ENCODE results near the gene ST3GAL3.

Gene ST3GAL3

GRCh38 chr1:43954036-43954435, 246.7 kb downstream of the ST3GAL3 start:
- DNase-seq (ENCODE audit: low read depth) = no peak
- no peak overlapping the region for H3K4me3 ChIP-seq (ENCODE audit: low read depth, low read length)
- TF ChIP-seq CTCF (IDR thresholded peaks at IDR 0.05; ENCODE audit: insufficient read depth, low read depth, low read length, missing control alignments) = no peak

GRCh38 chr1:43956234-43956633, 248.9 kb downstream of the ST3GAL3 start:
- H3K4me3 ChIP-seq (ENCODE audit: low read depth, low read length) = no peak overlapping the region
- DNase-seq (ENCODE audit: low read depth) = no peak
- no peak for TF ChIP-seq CTCF (IDR thresholded peaks at IDR 0.05; ENCODE audit: insufficient read depth, low read depth, low read length, missing control alignments)

GRCh38 chr1:43957407-43958040, 250.2 kb downstream of the ST3GAL3 start:
- H3K4me3 ChIP-seq (ENCODE audit: low read depth, low read length) = no peak overlapping the region
- no peak for TF ChIP-seq CTCF (IDR thresholded peaks at IDR 0.05; ENCODE audit: insufficient read depth, low read depth, low read length, missing control alignments)

GRCh38 chr1:43958351-43959255, 251.3 kb downstream of the ST3GAL3 start:
- no peak overlapping the region for H3K4me3 ChIP-seq (ENCODE audit: low read depth, low read length)
- TF ChIP-seq CTCF (IDR thresholded peaks at IDR 0.05; ENCODE audit: insufficient read depth, low read depth, low read length, missing control alignments) = no peak
- no peak for DNase-seq (ENCODE audit: low read depth)

More at GRCh38 chr1:43957407-43958040, 250.2 kb downstream of the ST3GAL3 start:
- no peak for DNase-seq (ENCODE audit: low read depth)

GRCh38 chr1:43960798-43961197, 253.5 kb downstream of the ST3GAL3 start:
- no peak overlapping the region for H3K4me3 ChIP-seq (ENCODE audit: low read depth, low read length)
- DNase-seq (ENCODE audit: low read depth) = no peak
- TF ChIP-seq CTCF (IDR thresholded peaks at IDR 0.05; ENCODE audit: insufficient read depth, low read depth, low read length, missing control alignments) = no peak

- no peak for TF ChIP-seq CTCF (IDR thresholded peaks at IDR 0.05; ENCODE audit: insufficient read depth, low read depth, low read length, missing control alignments)
- no peak for DNase-seq (ENCODE audit: low read depth)
- H3K4me3 ChIP-seq (ENCODE audit: low read depth, low read length) = no peak overlapping the region
These were observed 254.4 kb downstream of the ST3GAL3 start for GRCh38 chr1:43961692-43962091.
